ENCODE measurements around the gene CD300LD.

The CD300LD gene

GRCh38 chr17:74543891-74544760 lies 48.0 kb downstream of the CD300LD start:
- DNase-seq, result no peak

DNA sequence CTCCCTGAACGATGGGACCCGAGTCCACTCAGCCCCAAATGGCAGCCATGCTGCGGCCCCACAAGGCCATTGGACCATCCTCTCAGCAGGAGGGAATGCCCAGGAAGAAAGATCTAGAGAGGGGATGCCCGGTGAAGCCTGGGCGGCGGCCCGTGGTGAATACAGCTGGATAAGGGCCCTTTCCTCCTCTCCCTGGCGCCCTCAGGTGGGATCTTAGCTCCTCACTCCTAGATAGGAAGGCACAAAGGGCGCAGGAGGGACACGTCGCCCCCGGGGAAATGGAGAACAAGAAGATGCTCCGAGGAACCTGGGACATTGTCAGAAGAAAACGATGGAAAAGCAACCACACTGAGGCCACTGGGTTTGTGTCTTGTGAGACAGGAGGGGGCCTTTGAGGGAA lies 48.7 kb downstream of the CD300LD start:
- no peak for DNase-seq

DNA sequence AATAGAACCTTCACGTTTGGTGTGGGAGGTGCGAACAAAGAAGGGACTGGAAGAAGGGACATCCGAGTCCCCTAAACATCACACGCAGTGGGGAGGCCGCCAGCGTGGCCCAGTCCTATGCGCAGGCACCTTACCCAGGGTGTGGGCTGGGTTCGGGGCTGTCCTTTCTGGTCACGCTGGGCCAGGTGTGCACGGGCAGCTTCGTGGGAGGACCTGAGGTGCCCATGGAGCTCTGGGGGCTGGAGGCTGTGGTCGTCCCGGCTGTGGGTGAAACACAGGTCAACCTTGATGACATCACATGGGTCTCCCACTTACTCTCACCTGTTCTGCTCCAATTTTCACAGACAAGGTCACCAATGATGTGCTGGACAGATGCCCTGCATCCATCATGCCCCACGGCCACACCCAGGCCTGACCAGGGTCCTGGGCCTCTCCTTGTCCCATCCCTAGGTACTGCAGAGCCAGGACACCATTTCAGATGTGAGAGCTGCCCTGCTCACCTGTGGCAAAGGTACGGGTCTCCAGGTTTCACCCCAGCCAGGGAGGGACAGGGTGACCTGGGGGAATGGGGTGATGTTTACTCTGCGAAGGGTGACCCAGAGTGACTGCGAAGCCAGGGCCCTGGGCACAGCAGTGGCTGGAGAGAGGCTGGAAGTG lies 49.2 kb downstream of the CD300LD start:
- no peak for DNase-seq

GRCh38 chr17:74542166-74542565 lies 49.9 kb downstream of the CD300LD start:
- no peak for DNase-seq

GRCh38 chr17:74541176-74542111 lies 50.6 kb downstream of the CD300LD start:
- DNase-seq, result no peak

DNA sequence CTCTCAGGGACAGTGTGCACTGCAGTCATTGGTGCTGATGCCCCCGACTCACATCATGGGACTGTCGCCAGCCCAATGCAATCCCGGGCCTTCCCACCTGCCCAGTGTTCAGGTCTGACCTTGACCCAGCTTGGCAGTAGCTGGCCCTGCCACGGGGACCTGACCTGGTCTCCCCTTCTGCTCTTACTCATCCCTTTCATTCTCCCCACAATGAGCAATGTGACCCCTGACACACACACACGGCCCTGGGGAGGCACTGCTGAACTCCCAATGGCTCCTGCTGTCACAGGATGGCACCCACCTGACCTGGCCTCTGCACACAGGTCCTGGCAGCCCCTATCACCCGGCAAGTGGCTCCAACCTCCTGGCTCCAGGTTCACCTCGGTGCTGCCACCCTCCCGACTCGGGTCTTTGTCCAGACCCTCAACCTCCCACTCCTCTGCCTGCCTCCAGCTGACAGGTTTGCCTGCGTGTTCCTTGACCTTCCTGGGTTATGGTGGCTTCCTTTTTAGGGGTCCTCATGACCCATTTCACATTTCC lies 52.7 kb downstream of the CD300LD start:
- DNase-seq, result no peak

- no peak for DNase-seq
Observed at GRCh38 chr17:74536890-74537289, 55.2 kb downstream of the CD300LD start.

GRCh38 chr17:74532115-74532514 lies 60.0 kb downstream of the CD300LD start:
- DNase-seq, result no peak

GRCh38 chr17:74531231-74531761 lies 60.8 kb downstream of the CD300LD start, which contains the start of gene CD300LB:
TSS of gene CD300LB (minus strand) at chr17:74531475. CDS start at chr17:74531350, 125 bp downstream.
- no peak for DNase-seq

GRCh38 chr17:74530831-74531150 lies 61.3 kb downstream of the CD300LD start:
- DNase-seq, result no peak
